GM12872 (cell line): ENCODE data around the gene ATG101.

Experiments
- CTCF ChIP-seq: IDR thresholded peaks from 3 replicates; pipeline ENCODE4 v1.5.1; 2011; ENCODE audit warnings: low read depth, mild to moderate bottlenecking, low read length, moderate library complexity; ENCODE audit not compliant: insufficient read depth

The ATG101 gene

DNA sequence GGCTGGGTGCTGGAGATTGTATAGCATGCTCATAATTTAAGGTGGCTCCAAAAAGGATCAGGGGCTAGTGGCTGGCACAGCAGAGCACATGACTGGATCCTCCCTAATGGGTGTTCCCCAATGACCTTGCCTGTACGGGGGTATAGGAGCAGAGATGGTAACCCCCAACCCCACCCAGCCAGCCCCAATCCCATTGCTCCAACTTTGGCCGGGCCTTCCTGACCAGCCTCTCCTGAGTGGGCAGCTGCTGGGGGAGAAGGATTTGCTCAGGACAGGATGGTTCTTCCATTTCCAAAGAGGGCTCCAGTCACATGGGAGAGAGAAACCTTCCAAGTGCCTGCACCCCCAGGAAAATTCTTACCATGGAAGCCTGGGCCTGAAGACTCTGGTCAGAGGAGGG is 33.9 kb upstream of the ATG101 start:
- TF ChIP-seq CTCF: no peak

GRCh38 chr12:52036587-52037171 is 33.1 kb upstream of the ATG101 start:
- TF ChIP-seq CTCF: no peak

GRCh38 chr12:52037248-52037861 is 32.4 kb upstream of the ATG101 start:
- 0 out of 3 replicates have a peak, but pooled peaks have one; percentile 19 for TF ChIP-seq CTCF

DNA sequence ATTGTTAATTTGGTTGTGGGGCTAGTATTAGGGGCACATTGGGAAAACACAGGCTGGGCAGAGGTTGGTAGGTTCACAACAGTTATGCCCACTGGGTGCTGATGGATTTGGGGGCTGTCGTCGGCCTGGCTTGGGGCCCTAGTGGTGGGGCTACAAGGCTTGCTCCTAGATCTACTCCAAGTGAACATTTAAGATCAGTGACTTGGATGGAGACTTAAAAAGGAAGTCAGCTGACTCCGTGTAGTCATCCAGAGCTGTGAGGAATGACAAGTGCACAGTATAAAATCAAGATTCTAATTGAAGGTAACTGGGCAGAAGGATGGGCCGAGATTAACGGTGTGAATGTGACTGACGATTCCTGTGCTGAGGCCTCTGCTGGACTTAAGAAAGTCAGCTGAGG is 31.3 kb upstream of the ATG101 start:
- TF ChIP-seq CTCF: no peak

DNA sequence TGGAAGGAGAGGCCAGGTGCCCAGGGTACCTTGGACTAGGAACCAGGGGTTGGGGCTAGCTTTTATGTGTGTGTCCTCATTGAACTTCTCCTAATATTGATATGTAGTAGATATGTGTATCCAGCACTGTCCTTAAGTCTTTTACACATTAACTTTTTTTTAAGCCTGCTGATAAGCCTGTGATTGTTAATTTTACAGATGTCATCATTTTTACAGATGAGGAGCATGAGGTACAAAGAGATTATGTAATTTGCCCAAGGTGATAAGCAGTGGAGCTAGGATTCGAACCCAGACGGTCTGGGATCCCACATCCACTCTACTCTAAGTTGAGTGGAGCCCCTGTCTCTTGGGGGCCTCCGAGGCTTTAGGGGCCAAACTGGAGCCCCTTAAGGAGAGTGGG is 28.7 kb upstream of the ATG101 start:
- no peak for TF ChIP-seq CTCF

- peak; percentile 40; the same call in 2 of the 3 replicates for TF ChIP-seq CTCF
These were observed 28.1 kb upstream of the ATG101 start for GRCh38 chr12:52041695-52042123.

DNA sequence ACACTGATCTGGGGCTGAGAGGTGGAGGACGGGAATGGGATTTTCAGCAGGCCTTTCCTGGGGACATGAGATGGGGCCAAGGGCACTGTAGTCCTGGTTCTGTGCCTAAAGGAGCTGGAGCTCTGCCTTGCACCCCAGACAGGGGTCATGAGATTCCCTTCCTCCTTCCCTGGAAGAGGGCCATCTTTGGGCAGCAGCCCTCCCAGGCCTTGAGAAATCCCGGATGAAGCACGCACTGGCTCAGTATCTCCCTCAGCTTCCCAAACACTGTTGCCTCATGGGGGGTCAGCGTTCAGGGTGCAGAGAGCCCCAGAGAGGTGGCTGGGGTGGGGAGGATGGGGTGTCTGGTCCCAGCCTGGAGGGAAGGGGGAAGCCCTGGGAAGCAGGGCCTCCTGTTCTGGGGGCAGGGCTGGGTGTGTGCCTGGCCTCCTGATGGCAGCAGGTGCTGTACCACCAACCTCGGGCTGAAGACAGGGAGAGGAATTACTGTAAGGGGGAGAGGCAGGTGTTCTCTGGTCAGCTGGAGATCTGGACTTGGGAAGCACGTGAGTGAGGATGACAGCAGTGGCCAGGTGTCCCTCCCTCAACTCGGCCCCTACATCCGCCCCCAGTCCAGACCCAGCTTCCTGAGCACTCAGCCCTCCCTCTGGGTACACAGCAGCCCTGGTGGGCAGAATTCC is 26.9 kb upstream of the ATG101 start:
- TF ChIP-seq CTCF: no peak
